NOMO-1 treated with DMSO at 0.1 percent for 48 hours (cell line): ENCODE results near the gene NPTN.

Experiments used
- DNase-seq: peaks from one replicate; lab custom pipeline; 2025; ENCODE audit not compliant: unreplicated experiment; lab: John Stamatoyannopoulos, UW

The NPTN gene

GRCh38 chr15:73633991-73634495, 854 bp upstream of the NPTN start:
- DNase-seq: no peak

GRCh38 chr15:73632670-73633058, 525 bp downstream of the NPTN start:
- no peak for DNase-seq

- peak; percentile 60 for DNase-seq
These were observed 1.1 kb downstream of the NPTN start for GRCh38 chr15:73631915-73632669.

GRCh38 chr15:73630921-73631362, 2.2 kb downstream of the NPTN start:
- DNase-seq: no peak

- no peak for DNase-seq
These were observed 3.3 kb downstream of the NPTN start for GRCh38 chr15:73629798-73630429.

GRCh38 chr15:73628976-73629797, 4.0 kb downstream of the NPTN start:
- peak; percentile 51 for DNase-seq

- DNase-seq: no peak
These were observed 5.1 kb downstream of the NPTN start for GRCh38 chr15:73628102-73628501.

GRCh38 chr15:73626072-73626471, 7.1 kb downstream of the NPTN start:
- DNase-seq: no peak

- no peak for DNase-seq
These were observed 8.7 kb downstream of the NPTN start for GRCh38 chr15:73624530-73624929.

GRCh38 chr15:73621286-73621826, 11.8 kb downstream of the NPTN start:
- DNase-seq: no peak

GRCh38 chr15:73620078-73620477, 13.1 kb downstream of the NPTN start:
- no peak for DNase-seq

GRCh38 chr15:73617913-73618312, 15.3 kb downstream of the NPTN start:
- DNase-seq: no peak

- no peak for DNase-seq
These were observed 15.8 kb downstream of the NPTN start for GRCh38 chr15:73617301-73617831.

- no peak for DNase-seq
These were observed 24.2 kb downstream of the NPTN start for GRCh38 chr15:73608941-73609340.

- no peak for DNase-seq
These were observed 24.7 kb downstream of the NPTN start for GRCh38 chr15:73608475-73608874.

- no peak for DNase-seq
These were observed 25.3 kb downstream of the NPTN start for GRCh38 chr15:73607843-73608242.

- DNase-seq: peak; percentile 40
These were observed 25.8 kb downstream of the NPTN start for GRCh38 chr15:73607405-73607804.

- no peak for DNase-seq
These were observed 27.3 kb downstream of the NPTN start for GRCh38 chr15:73605759-73606436.

GRCh38 chr15:73604477-73604876, 28.7 kb downstream of the NPTN start:
- DNase-seq: no peak

- DNase-seq: no peak
These were observed 30.2 kb downstream of the NPTN start for GRCh38 chr15:73602992-73603391.
